Choroid plexus epithelial cell (primary cell): ENCODE measurements around the gene HOXD9.
A peak's percentile ranks its signal among the peaks of the same experiment; 100 is the strongest.

Experiments used
- DNase-seq: peaks from one replicate; pipeline ENCODE4 v3.0.0-alpha.2; 2010; ENCODE audit warnings: low read depth
- H3K4me3 ChIP-seq: 2 replicates; pipeline ENCODE4 v1.5.1; 2011; ENCODE audit warnings: low read depth, mild to moderate bottlenecking, control low read depth, low read length, moderate library complexity
- CTCF ChIP-seq: conservative IDR thresholded peaks from 2 replicates; pipeline ENCODE4 v1.5.1; 2011; ENCODE audit warnings: low read depth, mild to moderate bottlenecking, control low read depth, inconsistent platforms, low read length, moderate library complexity

HOXD9 gene

GRCh38 chr2:176114120-176114929, 8.2 kb upstream of the HOXD9 start:
- no peak overlapping the region for H3K4me3 ChIP-seq
- TF ChIP-seq CTCF = no peak
- DNase-seq = no peak

- H3K4me3 ChIP-seq = no peak overlapping the region
Measured at GRCh38 chr2:176114930-176115625, 7.4 kb upstream of the HOXD9 start.

GRCh38 chr2:176115883-176116813, 6.4 kb upstream of the HOXD9 start, which contains the start of gene HOXD10:
HOXD10 (plus strand) TSS chr2:176116778; CDS start chr2:176116834, 56 bp downstream.
- no peak within 1 kb of the TSS for H3K4me3 ChIP-seq
- no peak for TF ChIP-seq CTCF
- DNase-seq = no peak

More at GRCh38 chr2:176114930-176115625, 7.4 kb upstream of the HOXD9 start:
- no peak for DNase-seq
- no peak for TF ChIP-seq CTCF

GRCh38 chr2:176117162-176117822, 5.2 kb upstream of the HOXD9 start:
- no peak overlapping the region for H3K4me3 ChIP-seq
- TF ChIP-seq CTCF = no peak
- DNase-seq = no peak

GRCh38 chr2:176117823-176118371, 4.6 kb upstream of the HOXD9 start:
- no peak for TF ChIP-seq CTCF
- H3K4me3 ChIP-seq = no peak overlapping the region
- DNase-seq = no peak

GRCh38 chr2:176118601-176119339, 3.7 kb upstream of the HOXD9 start:
- no peak overlapping the region for H3K4me3 ChIP-seq
- peak; percentile 24 for TF ChIP-seq CTCF
- no peak for DNase-seq
